GM18498 (cell line): ENCODE data around the gene EXOSC5.
"Not testable (repeated sequence)": the region's sequence is repeated elsewhere in the genome, so short reads cannot be mapped to it uniquely, and the experiment has no call there.

Source experiments
- ATAC-seq: cut with Tn5 transposase; IDR thresholded peaks from one replicate; pipeline ENCODE4 v1.9.1; 2021; ENCODE audit warnings: mild to moderate bottlenecking, moderate library complexity; ENCODE audit not compliant: unreplicated experiment

EXOSC5 gene

GRCh38 chr19:41351339-41352245 is 45.6 kb downstream of the EXOSC5 start:
- peak; percentile 48 for ATAC-seq

DNA sequence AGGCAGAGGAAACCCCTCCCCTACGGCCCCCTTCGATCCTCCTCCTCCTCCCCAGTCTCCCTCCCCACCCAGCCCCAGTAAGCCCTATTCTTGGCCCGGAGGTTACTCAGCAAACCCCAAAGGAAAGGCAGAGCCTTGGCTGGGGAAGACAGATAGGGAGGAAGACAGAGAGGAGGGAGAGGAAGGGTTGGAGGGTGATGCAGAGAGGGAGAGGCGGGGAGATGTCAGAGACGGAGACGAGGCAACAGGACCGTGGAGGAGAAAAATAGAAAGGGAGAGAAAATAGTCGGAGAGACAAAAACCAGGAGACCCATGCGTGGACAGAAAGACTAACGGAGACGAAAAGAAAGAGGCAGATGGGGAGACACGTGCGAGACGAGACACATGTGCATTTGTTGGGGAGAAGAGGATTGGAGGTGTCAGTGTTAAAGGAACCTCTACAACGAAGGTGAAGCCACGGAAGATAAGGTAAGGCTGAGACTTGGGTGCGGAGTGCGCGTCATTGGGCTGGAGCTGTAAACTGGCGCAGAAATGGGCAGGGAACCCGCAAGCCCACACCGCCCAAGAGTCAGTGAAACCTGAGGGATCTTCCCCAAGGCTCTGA is 46.3 kb downstream of the EXOSC5 start:
- peak; percentile 2 for ATAC-seq

GRCh38 chr19:41346916-41347315 is 50.2 kb downstream of the EXOSC5 start:
- not testable (repeated sequence) for ATAC-seq

DNA sequence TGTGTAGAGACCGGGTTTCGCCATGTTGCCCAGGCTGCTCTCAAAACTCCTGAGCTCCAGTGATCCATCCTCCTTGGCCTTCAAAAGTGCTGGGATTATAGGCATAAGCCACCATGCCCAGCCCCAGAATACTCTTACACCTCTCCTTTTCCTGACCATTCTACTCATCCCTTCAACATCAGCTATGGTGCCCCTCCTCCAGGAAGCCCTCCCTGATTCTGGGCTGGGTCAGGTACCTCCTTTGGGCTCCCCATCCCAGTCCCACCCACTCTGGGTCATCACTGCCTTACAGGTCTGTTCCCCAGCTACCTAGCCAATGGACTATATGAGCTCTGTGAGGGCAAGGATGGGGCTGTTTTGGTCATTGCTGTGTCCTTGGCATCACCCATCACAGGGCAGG is 53.0 kb downstream of the EXOSC5 start:
- ATAC-seq = no peak

GRCh38 chr19:41341669-41342490 is 55.3 kb downstream of the EXOSC5 start:
- ATAC-seq = no peak

DNA sequence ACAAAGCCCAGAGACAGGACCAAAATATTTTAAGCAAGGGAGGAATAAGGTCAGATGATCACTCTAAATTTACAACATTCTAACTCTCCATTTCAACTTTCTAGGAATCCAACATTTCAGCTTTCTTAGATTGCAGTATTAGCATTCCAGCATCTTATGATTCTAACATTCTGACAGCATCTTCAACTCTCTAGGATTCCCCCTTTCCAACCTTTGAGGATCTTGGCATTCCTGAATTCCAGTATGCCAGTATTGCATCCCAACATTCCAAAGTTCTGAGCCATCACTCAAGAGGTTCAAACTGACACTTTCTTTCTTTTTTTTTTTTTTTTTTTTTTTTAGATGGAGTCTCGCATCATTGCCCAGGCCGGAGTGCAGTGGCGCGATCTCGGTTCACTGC is 57.2 kb downstream of the EXOSC5 start:
- no peak for ATAC-seq
